GM19099 (cell line): ENCODE measurements around the gene FADS3.

Experiments
- POLR2A ChIP-seq: IDR thresholded peaks from 3 replicates; pipeline ENCODE4 v1.6.1; 2011; ENCODE audit warnings: low read depth; ENCODE audit not compliant: insufficient read length; ENCODE audit errors: extremely low read depth

FADS3 gene

GRCh38 chr11:61862714-61863547 is 28.4 kb downstream of the FADS3 start:
- TF ChIP-seq POLR2A: no peak

GRCh38 chr11:61861634-61862033 is 29.7 kb downstream of the FADS3 start:
- no peak for TF ChIP-seq POLR2A

DNA sequence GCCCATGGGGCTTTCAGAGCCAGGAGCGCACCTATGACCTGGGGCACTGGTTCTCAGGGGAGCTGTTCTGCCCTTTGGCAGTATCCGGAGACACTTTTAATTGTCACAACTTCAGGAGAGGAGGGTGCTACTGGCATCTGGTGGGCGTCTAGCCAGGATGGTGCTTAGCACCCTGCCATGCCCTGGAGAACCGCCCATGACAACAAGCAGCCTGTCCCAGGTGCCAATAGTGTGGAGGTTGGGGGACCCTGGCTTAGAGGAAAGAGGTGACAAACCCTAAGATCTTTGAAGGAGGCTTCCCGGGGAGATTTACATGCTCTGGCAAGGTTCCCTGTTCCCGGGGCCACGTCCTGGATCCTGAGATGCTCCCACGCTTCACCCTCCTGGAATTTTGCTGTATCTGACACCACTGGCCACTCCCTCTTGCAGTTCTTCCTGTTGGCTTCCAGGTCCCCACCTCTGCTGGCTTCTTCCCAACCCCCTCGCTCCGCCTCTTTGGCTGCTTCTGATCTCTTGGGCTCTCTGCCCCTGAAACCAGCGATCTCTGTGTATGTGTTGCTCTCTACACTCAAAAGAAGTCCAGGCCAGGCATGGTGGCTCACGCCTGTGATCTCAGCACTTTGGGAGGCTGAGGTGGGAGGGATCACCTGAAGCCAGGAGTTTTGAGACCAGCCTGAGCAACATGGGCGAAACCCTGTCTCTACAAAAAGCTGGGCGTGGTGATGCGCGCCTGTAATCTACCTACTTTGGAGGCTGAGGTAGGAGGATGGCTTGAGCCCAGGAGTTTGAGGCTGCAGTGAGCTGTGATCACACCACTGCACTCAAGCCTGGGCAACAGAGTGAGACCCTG is 31.1 kb downstream of the FADS3 start:
- TF ChIP-seq POLR2A: no peak

DNA sequence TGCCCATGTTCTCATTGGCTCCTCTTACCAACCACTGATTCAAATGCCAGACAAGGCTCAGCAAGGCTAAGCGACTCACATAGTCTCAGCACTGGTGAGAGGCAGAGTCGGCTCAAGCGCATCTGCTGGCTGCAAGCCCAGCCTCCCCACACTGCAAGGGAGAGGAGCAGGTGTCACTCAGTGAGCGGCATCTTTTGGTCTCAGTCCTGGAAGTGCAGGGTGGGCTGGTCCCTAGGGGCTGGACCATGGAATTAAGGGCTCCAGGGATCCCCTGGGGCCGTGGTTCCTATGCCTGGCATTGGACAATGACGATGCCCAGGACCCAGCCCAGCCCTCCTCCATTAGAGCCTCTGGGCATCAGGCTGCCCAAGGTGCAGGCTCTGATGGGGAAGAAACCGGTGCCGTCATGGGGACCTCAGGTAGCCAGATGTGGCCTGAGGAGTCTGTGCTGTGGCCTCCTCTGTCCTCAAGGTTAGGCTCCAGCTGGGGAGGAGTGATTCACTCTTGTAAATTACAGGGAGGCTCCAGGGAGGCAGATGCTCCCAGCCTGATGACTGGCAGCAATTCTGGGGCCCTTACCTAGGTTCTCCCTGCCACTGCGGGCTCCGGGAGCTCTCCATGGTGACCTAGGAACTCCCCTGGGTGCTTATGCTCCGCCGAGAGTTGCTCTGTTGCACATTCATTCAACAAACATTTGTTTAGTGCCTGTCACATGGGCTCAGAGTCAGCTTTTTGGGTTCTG is 35.2 kb downstream of the FADS3 start:
- no peak for TF ChIP-seq POLR2A

GRCh38 chr11:61854966-61855714 is 36.2 kb downstream of the FADS3 start:
- no peak for TF ChIP-seq POLR2A

- no peak for TF ChIP-seq POLR2A
Observed at GRCh38 chr11:61854206-61854895, 37.0 kb downstream of the FADS3 start.

- no peak for TF ChIP-seq POLR2A
Observed at GRCh38 chr11:61853698-61854169, 37.6 kb downstream of the FADS3 start.

DNA sequence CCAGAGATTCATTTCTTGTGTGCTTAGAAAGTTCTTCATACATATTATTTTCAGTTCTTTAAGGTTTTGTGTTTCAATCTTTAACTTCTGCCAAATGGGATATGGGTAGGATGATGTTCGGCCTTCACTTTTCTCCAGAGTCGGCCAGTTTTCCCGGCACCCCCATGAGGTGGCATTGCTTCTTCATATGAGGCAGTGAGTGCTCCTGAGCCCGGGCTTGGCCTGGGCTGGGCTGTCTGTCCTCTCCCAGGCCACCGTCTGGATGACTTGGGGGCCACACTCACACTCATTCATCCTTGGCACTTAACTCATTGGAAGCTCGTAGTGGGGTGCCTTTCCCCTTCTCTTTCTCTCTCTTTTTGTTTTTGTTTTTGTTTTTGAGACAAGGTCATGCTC is 39.4 kb downstream of the FADS3 start:
- TF ChIP-seq POLR2A: no peak

DNA sequence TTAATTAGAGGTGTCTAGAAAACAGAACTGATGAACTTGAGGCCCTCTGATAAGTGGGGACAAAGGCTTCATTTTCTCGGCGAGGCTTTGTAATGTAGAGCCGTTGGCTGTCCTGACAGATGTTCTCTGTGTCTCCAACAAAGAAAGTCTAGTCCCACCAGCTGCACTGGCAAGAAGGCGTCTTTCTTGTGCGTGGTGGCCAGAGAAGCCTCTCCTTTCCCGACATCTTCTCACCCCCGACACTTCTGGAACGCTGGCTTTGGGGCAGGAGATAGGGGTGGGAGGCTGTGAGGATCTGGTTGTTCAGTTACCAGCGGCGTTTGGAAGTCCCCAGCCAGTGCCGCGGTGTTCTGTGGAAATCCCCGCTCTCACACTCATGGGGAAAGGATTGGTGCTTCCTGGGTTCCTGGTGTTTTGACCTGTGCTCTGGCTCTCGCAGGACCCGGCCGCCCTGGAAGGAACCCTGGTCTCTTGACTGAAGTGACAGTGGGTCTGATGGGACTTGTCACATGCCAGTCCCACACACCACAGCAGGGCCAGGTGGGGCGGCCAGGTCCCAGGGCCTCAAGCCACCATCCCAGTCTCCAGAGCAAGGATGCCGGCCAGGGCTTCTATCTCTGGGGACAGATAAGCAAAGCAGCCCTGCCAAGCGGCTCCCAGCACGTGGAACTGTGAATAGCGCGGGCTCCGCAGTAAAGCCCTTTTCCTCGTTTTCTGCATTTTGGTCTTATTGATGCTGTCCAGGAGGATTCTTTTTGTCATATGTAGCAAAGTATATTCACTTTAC is 40.0 kb downstream of the FADS3 start:
- TF ChIP-seq POLR2A: no peak

GRCh38 chr11:61850687-61851086 is 40.7 kb downstream of the FADS3 start:
- TF ChIP-seq POLR2A: no peak

DNA sequence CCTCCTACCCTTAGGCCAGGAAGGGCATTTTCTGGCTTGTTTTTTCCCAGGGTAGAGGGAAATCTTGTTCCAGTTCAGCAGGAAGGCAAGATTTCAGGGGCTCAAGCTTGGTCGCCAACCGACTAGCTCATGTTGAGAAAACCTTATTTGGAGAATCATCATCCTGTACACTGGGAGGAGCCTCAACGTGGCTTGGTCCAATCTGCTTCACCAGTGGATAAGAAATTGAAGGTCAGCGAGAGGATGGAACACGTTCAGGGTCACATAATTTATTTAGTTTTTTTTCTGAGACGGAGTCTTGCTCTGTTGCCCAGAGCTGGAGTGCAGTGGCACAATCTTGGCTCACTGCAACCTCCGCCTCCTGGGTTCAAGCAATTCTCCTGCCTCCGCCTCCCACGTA is 42.7 kb downstream of the FADS3 start:
- TF ChIP-seq POLR2A: no peak

DNA sequence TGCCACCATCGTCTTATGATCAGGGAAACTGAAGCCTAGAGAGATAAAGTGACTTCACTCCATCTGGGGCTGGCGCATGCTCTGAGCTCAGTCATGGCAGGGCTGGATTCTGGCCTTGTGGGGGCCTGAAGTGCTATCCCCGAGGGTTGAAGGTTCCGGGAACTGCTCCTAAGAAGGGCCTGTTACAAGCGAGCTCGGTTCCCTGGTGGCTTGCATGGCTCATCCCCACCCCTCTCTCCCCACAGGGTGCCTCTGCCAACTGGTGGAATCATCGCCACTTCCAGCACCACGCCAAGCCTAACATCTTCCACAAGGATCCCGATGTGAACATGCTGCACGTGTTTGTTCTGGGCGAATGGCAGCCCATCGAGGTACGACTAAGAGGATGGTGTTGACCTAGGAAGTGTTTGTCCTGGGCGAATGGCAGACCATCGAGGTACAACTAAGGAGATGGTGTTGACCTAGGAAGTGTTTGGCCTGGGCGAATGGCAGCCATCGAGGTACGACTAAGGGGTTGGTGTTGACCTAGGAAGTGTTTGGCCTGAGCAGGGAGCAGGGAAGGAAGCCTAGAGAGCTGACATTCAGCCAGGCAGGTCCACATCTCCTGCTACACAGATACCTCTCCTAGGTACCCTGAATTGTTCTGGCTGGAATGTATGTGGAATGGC is 43.3 kb downstream of the FADS3 start:
- TF ChIP-seq POLR2A: no peak
